HEK293T (cell line): ENCODE measurements around the gene ASCL4.

Experiments used
- CTCF ChIA-PET: fragments of 350-600 bp; formaldehyde crosslinking; extraction: SDS; loops from one replicate; lab custom pipeline; 2021; ENCODE audit warnings: antibody characterized with exemption, inconsistent platforms; lab: Yijun Ruan, JAX
- POLR2A ChIA-PET: fragments of 350-600 bp; formaldehyde crosslinking; extraction: SDS; loops from one replicate; lab custom pipeline; 2020; ENCODE audit warnings: antibody characterized with exemption, inconsistent platforms; lab: Yijun Ruan, JAX
- DNase-seq: peaks from one replicate; pipeline ENCODE4 v3.0.0; 2012; ENCODE audit warnings: mixed read lengths; ENCODE audit errors: extremely low spot score
- ARNT ChIP-seq: fragments of 450-650 bp; IDR thresholded peaks from 2 replicates; pipeline ENCODE4 v1.6.1; 2017; ENCODE audit warnings: mild to moderate bottlenecking
- BHLHE40 ChIP-seq: fragments of 450-650 bp; IDR thresholded peaks from 2 replicates; pipeline ENCODE4 v1.6.1; 2016; ENCODE audit warnings: mild to moderate bottlenecking, moderate library complexity, borderline replicate concordance
- CTBP1 ChIP-seq: fragments of 450-650 bp; IDR thresholded peaks from 2 replicates; pipeline ENCODE4 v1.6.1; 2016; ENCODE audit warnings: borderline replicate concordance
- ELF4 ChIP-seq: fragments of 450-650 bp; IDR thresholded peaks from 2 replicates; pipeline ENCODE4 v1.6.1; 2017; ENCODE audit warnings: antibody characterized with exemption
- FOXA1 ChIP-seq: fragments of 450-650 bp; IDR thresholded peaks from 2 replicates; pipeline ENCODE4 v1.6.1; 2016; ENCODE audit warnings: mild to moderate bottlenecking
- FOXK2 ChIP-seq: fragments of 450-650 bp; IDR thresholded peaks from 2 replicates; pipeline ENCODE4 v1.6.1; 2016; ENCODE audit warnings: mild to moderate bottlenecking
- FOXM1 ChIP-seq: fragments of 450-650 bp; IDR thresholded peaks from 2 replicates; pipeline ENCODE4 v1.6.1; 2017; ENCODE audit warnings: mild to moderate bottlenecking, borderline replicate concordance
- HDGF ChIP-seq: fragments of 450-650 bp; IDR thresholded peaks from 2 replicates; pipeline ENCODE4 v1.6.1; 2017; ENCODE audit warnings: antibody characterized with exemption, borderline replicate concordance
- L3MBTL2 ChIP-seq: fragments of 450-650 bp; conservative IDR thresholded peaks from 2 replicates; pipeline ENCODE4 v1.6.1; 2016; ENCODE audit warnings: mild to moderate bottlenecking
- LEF1 ChIP-seq: fragments of 450-650 bp; IDR thresholded peaks from 2 replicates; pipeline ENCODE4 v1.6.1; 2017; ENCODE audit warnings: mild to moderate bottlenecking, borderline replicate concordance
- NFRKB ChIP-seq: fragments of 450-650 bp; IDR thresholded peaks from 2 replicates; pipeline ENCODE4 v1.6.1; 2016; ENCODE audit warnings: mild to moderate bottlenecking, moderate library complexity
- PKNOX1 ChIP-seq: fragments of 450-650 bp; IDR thresholded peaks from 2 replicates; pipeline ENCODE4 v1.6.1; 2016
- SP1 ChIP-seq: fragments of 450-650 bp; IDR thresholded peaks from 2 replicates; pipeline ENCODE4 v1.6.1; 2017
- SUZ12 ChIP-seq: fragments of 450-650 bp; IDR thresholded peaks from 2 replicates; pipeline ENCODE4 v1.6.1; 2016; ENCODE audit warnings: mild to moderate bottlenecking
- TARDBP ChIP-seq: fragments of 450-650 bp; IDR thresholded peaks from 2 replicates; pipeline ENCODE4 v1.6.1; 2016
- ZNF384 ChIP-seq: fragments of 450-650 bp; IDR thresholded peaks from 2 replicates; pipeline ENCODE4 v1.6.1; 2016

Gene ASCL4

GRCh38 chr12:107735763-107736162 lies 38.7 kb upstream of the ASCL4 start:
- DNase-seq, result no peak
- TF ChIP-seq HDGF, result no peak
- TF ChIP-seq NFRKB, result no peak
- TF ChIP-seq TARDBP, result no peak
- TF ChIP-seq LEF1, result no peak
- TF ChIP-seq BHLHE40, result no peak
- no peak for TF ChIP-seq FOXA1
- TF ChIP-seq ZNF384, result no peak
- no peak for TF ChIP-seq FOXK2
- no peak for TF ChIP-seq ELF4
- no peak for TF ChIP-seq SUZ12
- no peak for TF ChIP-seq SP1
- TF ChIP-seq L3MBTL2, result no peak
- no peak for TF ChIP-seq FOXM1
- no peak for TF ChIP-seq ARNT
- TF ChIP-seq PKNOX1, result no peak
- TF ChIP-seq CTBP1, result no peak
- CTCF ChIA-PET, result no interaction called here
- POLR2A ChIA-PET, result no interaction called here

GRCh38 chr12:107736914-107737313 lies 37.6 kb upstream of the ASCL4 start:
- no peak for DNase-seq
- POLR2A ChIA-PET, result no interaction called here
- TF ChIP-seq FOXM1 (no peak), SP1 (no peak), ARNT (no peak), ZNF384 (no peak), ELF4 (no peak), CTBP1 (no peak), BHLHE40 (no peak), L3MBTL2 (no peak), SUZ12 (no peak), NFRKB (no peak), HDGF (no peak), LEF1 (no peak), FOXK2 (no peak), PKNOX1 (no peak)
- CTCF ChIA-PET, result no interaction called here

GRCh38 chr12:107748472-107748871 lies 26.0 kb upstream of the ASCL4 start:
- DNase-seq, result no peak
- ChIA-PET POLR2A (interaction anchor here (1.0 kb wide), 1 partner anchor 8 kb away, joined by 3 read pairs; no protein-coding TSS in a partner anchor), CTCF (no interaction called here)
- TF ChIP-seq TARDBP (no peak), FOXM1 (no peak), SUZ12 (no peak), ARNT (no peak), CTBP1 (no peak), ZNF384 (no peak), L3MBTL2 (no peak), PKNOX1 (no peak), HDGF (no peak)

- TF ChIP-seq FOXM1 (no peak), CTBP1 (no peak), PKNOX1 (no peak), SUZ12 (no peak), NFRKB (no peak), SP1 (no peak), FOXA1 (no peak), ELF4 (no peak), FOXK2 (no peak), BHLHE40 (no peak), HDGF (no peak), TARDBP (no peak), ARNT (no peak), L3MBTL2 (no peak), LEF1 (no peak)
- ChIA-PET CTCF (no interaction called here), POLR2A (interaction anchor here (1.0 kb wide), 1 partner anchor 9 kb away, joined by 3 read pairs; no protein-coding TSS in a partner anchor)
- DNase-seq, result no peak
Observed at GRCh38 chr12:107749083-107749482, 25.4 kb upstream of the ASCL4 start.

GRCh38 chr12:107759410-107759809 lies 15.1 kb upstream of the ASCL4 start:
- ChIA-PET CTCF (interaction anchor here (0.6 kb wide), 1 partner anchor 49 kb away, joined by 5 read pairs; no protein-coding TSS in a partner anchor), POLR2A (interaction anchor here (0.7 kb wide), 1 partner anchor 81 kb away, joined by 3 read pairs; no protein-coding TSS in a partner anchor)
- DNase-seq, result peak; percentile 69
- TF ChIP-seq NFRKB (no peak), ZNF384 (no peak), FOXK2 (no peak), ARNT (no peak), ELF4 (no peak), FOXA1 (no peak), L3MBTL2 (no peak), PKNOX1 (no peak), BHLHE40 (no peak), FOXM1 (no peak), SP1 (no peak), HDGF (no peak), SUZ12 (no peak), TARDBP (no peak)
